Fibroblast of skin of back (primary cell): ENCODE data around the gene SYT6.
A peak's percentile ranks its signal among the peaks of the same experiment; 100 is the strongest.

Experiments used
- DNase-seq: peaks from one replicate; pipeline ENCODE4 v3.0.0-alpha.2; 2013

Gene SYT6

DNA sequence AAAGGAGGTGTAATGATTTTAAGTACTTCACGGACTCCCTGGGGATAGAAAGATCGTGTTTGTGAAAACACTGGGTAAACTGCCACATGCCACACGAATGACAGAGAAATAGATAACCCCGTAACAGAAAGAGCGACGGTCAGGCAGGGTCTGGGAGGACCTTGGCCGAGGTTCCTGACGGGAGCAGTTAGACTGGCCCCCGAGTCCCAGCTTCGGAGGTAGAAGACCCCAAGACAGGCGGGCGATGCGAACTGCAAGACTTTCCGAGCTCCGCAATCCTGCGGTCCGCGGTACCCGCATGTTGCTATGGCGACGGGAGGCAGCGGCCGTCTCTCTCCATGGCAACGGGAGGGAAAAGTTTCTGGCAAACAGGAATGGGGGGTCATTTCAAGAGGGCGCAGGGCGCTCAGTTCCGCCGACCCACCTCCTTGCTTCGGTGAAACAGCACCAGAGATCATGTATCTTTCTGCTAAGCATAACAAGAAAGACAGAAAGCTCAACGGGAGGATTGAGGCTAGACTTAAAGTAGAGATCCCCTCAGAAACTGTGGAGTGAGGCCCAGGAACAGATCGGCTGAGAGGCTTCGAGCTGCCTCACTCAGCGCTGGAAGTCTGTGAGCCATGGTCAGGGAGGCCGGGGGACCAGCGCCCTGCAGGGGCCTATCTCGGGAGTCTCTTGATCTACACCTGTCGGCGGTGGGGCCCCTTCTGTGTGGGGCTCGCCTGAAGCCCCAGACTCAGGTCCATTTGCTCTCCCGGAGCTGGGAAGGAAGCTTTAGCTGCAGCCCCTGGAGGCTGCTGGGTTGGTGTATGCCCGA is 685 bp upstream of the SYT6 start:
- DNase-seq = peak; percentile 39

DNA sequence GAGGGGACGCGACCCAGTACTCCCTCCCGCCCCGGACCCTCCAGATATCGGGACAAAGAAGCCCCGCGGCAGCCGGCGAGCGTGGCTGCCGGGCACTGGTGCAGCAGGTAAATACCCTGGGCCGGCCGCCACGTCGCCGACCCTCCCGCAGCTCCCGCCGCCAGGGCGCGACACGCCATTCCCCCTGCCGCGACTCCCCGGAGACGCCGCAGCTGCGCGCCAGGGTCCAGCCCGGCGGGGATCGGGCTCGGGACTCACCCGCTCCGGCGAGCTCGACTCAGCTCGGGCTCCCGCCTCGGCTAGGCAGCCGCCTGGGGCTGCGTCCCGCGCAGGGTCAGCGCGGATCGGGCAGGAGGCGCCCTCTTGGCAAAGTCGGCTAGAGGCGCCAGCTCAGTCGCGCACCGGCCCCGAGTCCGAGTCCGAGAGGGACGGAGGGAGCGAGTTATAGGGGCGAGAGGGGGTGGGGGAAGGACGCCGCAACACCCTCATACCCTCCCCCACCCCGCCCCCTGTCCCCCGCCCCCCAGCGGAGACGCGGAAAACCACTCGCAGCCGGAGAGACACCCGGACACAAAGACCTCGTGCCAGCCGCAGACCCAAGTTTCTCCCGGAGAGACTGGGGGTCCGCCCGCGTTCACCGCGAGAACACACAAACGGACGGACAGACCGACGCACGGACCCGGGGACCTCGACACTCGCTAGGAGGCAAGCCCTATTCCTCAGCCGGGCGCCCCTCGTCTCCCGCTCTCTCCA is 985 bp downstream of the SYT6 start:
- peak; percentile 46 for DNase-seq

DNA sequence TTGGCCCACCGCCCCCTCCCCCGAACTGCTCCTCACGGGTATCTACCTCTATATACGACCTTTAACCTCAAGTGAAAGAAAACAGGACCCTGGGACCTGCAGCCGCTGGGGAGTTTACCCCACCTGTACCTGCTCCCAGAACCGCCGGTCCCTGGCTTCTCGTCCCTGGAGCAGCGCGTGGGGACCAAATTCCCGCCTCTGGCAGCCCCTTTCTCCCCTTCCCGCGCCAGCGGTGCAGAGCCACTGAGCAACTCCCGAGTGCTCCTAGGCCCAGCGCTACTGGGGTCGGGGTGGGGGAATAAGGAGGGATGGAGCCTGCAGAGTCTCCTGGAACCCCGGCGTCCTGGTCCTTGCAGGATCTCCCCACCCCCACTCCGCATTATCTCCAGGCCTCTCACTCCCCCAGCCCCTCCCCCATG is 1.6 kb downstream of the SYT6 start:
- no peak for DNase-seq

DNA sequence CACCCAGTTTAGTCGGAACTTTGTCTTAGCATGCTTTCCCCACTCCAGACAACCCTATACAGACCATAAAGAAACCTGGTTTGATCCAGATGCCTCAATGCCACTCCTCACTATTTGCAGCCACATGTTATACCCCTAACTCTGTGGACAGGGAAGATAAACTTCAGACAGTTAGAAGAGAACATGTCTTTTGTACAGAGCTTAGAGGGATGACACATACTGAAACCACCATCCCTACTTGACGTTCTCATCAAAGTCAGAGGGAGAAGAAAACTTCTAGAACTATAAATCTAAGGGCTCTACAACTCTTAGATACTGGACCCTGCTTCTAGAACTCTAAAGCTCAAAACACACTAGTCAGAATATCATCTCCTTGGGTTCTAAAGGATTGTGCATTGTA is 3.7 kb downstream of the SYT6 start:
- no peak for DNase-seq

DNA sequence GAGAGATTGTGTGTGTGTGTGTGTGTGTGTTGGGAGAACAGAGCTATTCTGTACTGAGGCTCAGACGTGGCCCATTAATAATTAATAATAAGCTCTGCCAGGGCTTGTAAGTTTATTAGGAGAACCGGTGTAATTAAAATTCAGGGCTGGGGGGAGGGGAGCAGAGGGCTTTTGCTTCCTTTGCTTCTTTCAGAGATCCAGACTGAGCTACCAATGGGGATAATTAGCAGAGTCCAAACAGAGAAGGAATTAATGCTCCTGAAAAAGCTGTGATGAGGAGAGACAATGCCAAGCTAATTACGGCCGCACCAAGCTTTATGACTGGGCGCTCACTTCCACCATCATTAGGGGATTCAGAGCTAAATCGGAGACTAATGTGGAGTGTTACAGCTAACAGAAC is 4.5 kb downstream of the SYT6 start:
- DNase-seq = no peak

DNA sequence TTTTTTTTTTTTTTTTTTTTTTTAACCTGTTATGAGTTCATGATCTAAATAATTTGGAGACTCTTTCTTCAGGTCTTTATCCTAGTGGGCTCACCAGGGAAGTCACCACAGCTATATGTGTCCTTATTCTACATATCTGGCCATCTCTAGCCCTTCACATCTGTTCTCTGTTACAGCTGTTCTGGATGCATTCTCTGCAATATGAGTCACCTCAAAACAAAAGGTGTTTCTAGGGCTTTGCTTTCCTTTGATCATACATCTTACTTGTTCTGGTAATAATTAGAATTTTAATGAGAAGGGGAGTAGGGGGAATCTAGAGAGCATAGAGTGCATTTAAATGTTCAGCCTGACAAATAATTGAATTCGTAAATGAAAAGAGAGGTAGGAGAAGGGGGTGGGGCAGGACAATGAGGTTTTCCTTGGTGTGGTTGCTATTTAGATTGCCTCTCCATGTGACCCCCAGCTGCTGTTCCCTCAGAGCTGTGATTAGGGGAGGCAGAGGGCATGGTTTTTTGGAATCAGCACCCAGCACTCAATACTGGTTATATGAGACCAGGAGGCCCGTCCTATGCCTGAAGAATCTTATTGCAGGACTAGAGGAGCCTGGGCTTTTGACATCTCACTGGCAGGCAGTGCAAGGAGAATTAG is 8.0 kb downstream of the SYT6 start:
- DNase-seq = no peak

DNA sequence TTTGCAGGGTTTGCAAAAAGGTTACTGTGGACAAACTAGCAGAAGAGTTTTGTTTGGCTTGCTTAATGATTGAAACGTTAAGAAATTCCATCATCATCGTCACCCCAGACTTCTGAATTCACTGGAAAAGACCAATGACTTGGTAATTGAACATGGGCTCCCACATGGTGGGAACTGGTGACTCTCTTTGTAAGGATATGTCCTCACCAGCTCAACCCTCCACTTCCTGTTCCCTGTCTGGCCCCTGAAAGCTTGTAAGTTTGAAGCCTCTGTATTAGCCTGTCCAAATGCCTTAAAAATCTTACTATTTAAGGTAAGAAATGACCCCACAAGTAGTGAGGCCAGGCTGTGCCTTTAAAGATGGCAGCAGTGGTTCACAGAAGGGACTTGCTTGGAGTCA is 9.7 kb downstream of the SYT6 start:
- no peak for DNase-seq

DNA sequence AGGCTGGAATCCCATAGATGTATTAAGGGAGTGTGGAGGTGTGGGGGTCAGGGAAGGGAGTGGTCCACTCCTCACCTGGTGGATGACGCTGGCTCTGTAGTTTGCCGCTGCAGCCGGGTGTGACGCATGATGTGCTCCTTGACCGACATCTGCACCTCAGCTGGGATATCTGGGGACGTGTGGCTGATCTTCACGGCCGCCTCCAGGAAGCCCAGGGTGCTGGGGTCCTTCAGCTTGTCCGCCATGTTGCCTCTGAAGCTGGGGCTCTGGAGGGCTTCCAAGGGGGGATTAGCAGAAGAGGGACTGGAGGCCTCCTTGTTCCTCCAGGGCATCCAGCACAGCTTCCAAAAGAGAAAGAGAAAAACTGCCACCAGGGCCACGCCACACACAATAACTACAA is 14.1 kb downstream of the SYT6 start:
- no peak for DNase-seq

DNA sequence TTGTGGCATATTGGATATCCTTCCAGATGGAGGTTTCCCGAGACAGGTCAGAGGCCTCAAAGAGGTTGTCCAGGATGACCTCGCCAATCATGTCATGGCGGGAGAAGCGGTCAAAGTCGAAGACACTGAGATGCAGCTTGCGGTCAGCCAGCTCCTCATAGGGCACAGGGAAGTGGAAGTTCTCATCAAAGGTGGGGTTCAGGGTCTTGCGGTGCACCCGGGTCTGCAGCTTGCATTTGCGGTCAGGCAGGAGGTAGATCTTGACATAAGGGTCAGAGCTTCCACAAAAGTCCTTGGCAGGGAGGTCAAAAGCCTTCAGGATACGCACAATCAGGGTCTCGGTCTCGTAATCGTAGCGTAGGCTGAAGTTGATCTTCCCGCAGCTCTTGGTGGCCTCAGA is 16.2 kb downstream of the SYT6 start:
- no peak for DNase-seq

DNA sequence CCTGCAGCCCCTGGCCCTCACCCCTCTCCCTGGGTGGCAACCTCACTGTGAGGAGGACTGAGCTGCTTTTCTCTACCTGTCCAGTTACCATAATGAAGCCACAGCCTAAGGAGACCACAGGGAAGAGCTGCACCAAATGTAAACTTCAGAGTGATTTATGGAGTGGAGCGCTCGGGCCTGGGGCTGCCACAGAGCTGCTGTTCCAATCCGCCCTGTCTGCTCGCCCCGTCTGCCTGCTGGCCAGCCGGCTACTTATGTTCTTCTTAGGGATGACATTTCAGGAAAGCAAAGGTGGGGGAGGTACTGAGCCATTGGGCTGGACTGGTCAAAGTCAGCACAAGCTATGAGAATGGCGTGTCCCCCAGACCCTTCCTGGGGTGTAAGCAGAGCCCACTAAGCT is 17.9 kb downstream of the SYT6 start:
- no peak for DNase-seq

DNA sequence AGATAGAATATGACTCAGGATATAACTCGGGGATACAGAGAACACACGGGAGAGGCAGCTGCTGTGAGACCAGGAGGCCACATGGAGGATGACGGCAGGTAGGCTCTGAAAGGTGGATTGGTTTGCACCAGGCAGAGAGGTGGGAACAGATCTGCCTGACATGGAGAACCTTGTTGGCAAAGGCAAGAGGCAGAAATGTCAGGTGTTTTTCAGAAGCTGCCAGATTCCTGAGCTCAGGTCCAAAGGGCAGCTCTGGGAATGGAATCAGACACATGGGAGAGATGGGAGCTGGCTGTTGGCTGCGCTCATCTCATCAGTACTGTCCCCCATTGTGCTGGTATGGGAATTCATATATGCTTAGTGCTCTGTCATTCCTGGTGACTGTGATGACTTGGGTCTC is 19.2 kb downstream of the SYT6 start:
- DNase-seq = no peak

DNA sequence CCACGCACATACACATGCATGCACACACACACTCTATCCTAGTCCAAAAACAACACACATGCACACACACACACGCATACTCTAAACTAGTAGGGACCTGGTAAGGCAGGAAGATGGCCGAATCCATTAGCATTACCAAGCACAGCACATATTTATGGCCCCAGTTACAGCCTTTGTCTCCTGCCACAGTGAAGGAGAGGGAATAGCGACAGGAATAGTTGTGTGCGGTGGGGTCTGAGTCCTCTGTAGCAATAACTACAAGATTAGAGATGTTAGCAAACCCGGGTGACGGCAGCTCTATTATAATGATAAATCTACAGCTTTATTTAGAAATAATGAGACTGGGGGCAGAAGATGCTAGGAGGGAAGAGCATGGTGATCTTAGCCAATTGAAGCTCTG is 20.5 kb downstream of the SYT6 start:
- no peak for DNase-seq

DNA sequence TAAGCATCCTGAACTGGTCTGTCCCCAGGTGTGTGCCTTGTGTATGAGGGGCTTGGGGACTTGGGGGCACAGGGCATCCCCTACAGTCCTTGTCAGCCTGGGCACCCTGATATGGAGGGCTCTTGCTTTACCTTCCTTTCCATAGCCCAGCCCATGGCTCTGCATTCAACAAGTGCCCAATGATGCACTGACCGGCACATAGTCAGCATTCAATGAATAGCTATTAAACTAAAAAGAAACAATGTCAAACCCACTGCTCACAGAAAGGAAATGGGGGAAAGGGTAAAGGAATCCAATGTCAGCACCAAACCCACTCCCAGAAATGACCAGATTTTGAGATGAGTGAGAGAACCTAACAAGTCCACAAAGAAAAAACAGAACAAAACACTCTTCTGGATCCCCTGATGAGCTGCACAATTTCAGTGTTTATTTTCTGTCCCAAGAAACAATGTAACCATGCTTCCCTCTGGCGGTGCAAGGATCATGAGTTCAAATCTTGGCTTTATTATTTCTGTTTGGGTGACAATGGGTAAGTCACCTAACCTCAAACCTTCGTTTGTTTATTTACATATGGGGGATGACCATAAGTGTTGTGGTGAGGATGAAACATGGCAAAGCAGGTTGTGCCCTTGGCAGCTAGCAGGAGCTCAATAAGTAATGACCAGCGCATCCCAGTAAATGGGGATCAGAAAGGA is 22.0 kb downstream of the SYT6 start:
- DNase-seq = no peak

DNA sequence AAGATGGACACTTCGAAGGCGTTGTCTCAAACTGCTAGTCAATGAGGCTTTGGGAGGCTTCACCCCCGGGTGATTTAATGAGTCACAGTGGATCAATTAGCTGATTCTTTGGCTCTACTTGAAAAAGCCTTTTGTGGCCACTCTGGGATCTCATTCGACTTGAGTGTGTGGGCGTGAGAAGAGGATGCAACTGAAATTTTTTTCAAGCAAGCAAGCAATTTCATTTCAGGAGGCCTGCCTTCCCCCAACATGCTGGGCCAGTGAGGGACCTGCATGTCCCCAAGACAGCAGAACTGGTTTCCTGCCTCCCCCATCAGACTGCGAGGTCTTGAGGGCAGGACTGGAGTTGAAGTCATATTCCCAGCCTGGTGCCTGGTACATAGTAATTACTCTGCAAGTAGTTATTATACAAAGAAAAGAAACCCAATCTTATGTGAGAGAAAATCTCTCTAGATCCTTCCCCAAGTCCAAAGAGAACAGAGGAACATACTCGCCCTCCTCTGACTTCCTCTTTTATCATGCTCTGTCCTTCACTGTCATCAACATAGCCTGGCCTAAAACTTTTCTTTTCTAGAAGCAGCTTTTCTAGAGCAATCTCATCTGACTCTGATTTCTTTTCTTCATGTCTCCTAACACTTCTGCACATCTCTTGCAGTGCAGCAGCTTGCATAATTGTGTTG is 22.7 kb downstream of the SYT6 start:
- DNase-seq = no peak

DNA sequence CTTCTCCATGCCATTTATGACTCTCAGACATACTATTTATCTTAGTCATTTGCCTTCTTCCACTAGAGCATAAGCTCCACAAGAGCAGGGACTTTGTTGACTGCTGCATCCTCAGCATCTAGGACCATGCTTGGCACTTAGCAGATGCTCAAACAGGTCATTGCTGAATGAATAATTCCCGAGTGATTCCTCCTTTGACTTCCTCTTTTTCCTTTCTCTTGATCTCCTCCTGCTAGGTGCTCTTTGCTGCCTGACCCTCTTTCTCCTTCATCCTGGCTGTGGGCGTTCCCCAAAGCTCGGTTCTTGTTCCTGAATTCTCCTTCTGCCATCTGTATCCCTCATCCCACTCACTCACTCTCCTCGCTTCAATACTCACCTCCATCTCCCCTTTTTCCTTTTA is 23.5 kb downstream of the SYT6 start:
- DNase-seq = no peak

DNA sequence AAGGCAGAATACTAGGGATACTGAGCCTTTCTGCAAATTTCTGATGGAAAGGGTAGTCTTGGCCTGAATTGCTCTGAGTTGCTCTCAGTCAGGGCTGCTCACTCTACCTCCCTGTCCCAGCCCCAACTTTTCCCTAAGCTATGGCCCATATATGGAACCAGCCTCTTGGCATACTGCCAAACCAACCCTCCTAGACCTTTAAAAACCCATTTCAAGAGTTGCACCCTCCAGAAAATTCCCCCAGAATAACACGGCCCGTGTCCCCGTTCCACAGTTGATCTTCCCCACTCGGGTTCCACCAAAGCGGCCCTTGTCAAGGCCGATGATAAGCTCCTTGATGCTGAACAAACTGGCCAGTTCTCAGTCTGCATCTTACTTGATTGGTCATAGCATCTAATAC is 25.4 kb downstream of the SYT6 start:
- DNase-seq = no peak

DNA sequence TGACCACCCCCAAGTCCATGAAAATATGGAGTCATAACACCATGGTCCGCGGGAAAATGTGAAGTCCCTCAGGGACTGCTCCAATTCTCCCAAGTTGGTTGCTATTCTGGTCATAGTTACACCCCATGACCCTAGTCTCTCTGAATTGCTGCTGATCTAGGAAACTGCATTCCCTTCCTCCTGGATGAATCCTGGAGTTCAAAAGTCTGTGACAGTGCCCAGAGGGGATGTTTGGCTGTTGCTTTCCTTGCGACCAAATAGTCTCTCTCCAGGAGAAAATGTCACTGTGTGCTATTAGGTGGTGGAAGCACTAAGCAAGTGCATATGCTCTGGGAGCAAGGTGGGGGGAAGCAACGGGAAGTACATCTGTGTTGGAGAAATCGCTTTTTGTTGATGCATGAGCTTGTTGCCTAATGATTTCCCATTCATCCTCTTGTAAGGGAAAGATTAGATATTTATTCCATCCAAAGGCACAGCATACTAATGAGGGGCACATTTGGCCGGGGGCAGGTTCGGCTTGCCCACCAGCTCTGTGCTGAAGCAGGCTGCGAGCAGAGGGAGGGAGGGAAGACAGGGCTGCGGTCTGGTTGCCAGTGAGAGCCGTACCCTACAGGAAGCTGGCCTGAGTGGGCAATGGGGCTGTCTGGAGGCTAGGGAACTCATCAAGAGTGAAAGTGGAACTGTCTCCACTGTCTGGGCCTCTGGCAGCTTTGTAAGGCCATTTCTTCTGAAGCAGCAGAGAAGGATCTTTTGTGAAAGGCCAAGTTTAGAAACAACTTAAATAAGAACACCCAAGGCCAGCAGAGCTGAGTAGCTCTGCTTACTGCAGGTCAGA is 27.2 kb downstream of the SYT6 start:
- no peak for DNase-seq

DNA sequence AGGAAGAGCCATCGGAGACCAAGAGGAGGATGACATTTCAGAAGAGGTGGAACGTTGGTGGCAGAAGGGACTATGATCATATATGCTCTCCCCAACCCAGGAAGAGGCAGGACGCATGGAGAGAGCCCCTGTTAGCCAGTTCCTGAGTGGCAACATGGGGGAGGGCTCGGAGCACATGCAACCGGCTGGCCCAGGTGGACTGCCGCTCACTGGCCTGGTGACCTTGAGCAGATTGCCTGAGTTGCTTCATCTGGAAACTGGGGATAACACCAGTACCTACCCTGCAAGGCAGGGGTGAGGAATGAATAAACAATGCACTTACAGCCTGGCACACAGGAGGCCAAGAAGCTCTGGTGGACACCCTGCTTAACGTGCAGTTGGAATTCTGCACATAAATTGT is 29.0 kb downstream of the SYT6 start:
- no peak for DNase-seq

DNA sequence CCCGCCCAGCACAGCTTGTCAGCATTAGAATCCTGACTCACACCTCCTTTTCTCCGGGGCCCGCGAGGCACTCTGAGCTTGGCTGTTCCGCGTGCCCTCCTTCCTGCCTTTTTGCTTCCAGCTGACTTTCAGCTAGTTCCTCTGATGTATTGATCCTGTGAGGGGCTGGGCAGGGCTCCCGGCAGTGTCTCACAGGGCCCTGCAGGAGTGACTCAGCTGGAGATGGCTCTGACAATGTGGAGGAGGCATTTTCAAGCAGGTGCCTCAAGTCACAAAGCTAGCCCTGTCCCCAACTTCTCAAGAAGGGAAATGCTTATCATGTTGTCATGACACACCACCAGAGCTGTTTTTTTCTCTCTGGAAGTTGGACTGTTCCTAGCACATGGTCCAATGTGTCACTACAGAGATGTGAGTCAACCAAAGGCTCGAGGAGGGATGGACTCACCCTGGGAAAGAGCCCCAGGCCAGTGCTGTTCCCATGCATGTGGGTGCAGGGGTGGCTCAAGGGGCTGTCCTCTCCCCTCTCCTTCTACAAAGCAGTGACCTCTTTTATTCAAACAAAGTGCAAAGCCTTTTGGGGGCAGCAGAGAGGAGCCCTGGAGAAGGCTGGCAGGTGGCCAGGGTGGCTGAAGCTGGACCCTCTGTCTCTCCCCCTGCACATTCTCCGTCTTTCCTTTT is 30.6 kb downstream of the SYT6 start:
- DNase-seq = peak; percentile 70

DNA sequence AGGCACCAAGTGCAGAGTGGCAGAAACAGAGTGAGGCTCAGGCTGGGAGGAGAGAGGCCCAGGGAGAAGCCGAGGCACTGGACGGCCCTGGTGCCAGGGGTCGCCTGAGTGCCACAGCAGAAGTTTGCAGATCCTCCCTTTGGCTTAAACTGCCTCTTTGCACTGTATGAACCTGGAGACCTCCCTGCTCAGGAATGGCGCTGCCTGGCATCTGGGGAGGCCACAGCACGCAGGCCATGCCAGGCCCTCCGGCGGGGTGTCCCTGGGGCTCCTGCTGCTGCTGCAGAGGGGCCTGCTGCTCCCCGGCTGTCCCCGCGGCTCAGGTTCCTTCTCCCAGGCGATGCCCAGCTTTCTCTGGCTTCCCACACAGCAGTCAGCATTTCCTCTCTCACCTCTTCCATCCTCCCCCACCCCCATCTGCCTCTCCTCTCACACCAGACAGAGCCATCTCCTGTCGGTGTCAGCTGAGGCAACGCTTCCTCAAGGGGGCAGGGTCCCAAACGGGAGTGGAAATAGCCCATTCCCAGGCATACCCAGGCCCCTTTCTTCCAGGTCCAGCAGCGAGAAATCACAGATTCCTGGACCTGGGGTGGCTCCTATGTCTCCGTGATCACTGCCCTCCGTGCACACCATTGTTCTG is 35.2 kb downstream of the SYT6 start:
- no peak for DNase-seq
